ENCODE results near the gene MTMR6.

MTMR6 gene

GRCh38 chr13:25214491-25215252, 72.6 kb downstream of the MTMR6 start:
- no peak for DNase-seq

GRCh38 chr13:25213715-25214114, 73.6 kb downstream of the MTMR6 start:
- no peak for DNase-seq

GRCh38 chr13:25210842-25211569, 76.3 kb downstream of the MTMR6 start:
- no peak for DNase-seq

GRCh38 chr13:25207291-25207810, 79.9 kb downstream of the MTMR6 start:
- DNase-seq: no peak

DNA sequence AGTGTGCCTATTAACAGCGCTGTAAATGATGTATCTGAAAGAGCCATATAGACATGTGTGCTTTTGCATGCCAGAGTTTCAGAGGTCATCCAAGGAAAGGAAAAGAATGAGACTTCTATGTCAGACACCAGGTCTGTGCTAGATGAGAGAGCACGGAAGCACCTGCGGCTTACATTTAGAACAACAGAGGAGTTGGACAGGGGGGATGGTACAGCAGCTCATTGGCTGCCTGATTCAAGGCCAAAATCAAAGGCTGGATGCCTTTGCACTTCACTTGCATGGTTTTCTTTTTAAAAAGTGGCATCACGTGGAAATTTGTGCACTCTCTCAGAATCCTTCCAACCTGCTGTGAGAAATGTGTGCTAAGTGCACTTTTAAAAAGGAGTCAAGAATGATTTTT, 82.4 kb downstream of the MTMR6 start:
- no peak for DNase-seq

GRCh38 chr13:25203127-25203740, 84.1 kb downstream of the MTMR6 start:
- peak in 4 of 14 donors; percentile 17 to 32 (median 32) for DNase-seq

- no peak for DNase-seq
Measured at GRCh38 chr13:25200783-25201182, 86.5 kb downstream of the MTMR6 start.

- no peak for DNase-seq
Measured at GRCh38 chr13:25198647-25199046, 88.6 kb downstream of the MTMR6 start.

- DNase-seq: no peak
Measured at GRCh38 chr13:25196971-25197370, 90.3 kb downstream of the MTMR6 start.
